ENCODE data around the gene EVI5L. TPM values are rescaled to one million over a fixed set of nuclear protein-coding genes. Genes with fewer than 3 reads are reported as not detected.
A peak's percentile ranks its signal among the peaks of the same experiment; 100 is the strongest.

Gene EVI5L
- total and polyA plus RNA-seq, 2 of the 13 experiments (the other 11 are each of a cell fraction or from before 2014, with no cell fraction given), result 1.7 to 2.4 TPM

DNA sequence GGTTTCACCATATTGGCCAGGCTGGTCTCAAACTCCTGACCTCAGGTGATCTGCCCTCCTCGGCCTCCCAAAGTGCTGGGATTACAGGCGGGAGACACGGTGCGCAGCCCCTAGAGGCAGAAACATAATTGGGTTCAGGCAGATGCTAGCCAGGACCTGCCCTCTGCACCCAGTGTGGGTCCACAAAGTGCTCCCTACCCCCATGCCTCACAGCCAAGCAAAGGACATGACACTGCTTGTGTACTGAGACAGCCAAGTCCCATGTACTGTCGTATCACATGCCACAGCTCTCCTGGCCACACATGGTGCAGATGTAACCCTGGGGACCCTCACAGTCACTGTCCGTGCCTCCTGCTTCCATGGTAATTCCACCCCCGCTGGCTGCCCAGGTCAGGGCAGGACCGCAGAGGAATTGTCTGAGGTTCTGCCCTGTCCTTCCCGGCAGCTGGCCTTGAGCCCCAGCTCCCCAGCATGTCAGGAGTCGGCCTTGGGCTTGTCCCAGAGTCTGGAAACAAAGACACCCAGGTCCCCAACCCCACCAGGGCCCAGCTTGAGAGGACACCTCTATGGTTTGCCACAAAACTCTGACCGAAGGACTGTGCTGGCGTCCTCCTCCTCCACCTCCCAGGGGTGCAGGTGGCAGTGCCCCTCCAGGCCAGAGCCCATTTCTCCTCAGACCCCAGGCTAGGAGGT, 36.5 kb downstream of the EVI5L start (continued):
- TF ChIP-seq PHF20 (CRISPR knock-in tag; IDR thresholded peaks at IDR 0.05), result no peak
- TF ChIP-seq, protein P1, sequence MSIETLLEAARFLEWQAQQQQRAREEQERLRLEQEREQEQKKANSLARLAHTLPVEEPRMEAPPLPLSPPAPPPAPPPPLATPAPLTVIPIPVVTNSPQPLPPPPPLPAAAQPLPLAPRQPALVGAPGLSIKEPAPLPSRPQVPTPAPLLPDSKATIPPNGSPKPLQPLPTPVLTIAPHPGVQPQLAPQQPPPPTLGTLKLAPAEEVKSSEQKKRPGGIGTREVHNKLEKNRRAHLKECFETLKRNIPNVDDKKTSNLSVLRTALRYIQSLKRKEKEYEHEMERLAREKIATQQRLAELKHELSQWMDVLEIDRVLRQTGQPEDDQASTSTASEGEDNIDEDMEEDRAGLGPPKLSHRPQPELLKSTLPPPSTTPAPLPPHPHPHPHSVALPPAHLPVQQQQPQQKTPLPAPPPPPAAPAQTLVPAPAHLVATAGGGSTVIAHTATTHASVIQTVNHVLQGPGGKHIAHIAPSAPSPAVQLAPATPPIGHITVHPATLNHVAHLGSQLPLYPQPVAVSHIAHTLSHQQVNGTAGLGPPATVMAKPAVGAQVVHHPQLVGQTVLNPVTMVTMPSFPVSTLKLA (IDR thresholded peaks at IDR 0.05), result no peak
- TF ChIP-seq ZMYM3 (CRISPR knock-in tag; IDR thresholded peaks at IDR 0.05), result peak; percentile 69; the same call in 1 of the 2 replicates
- TF ChIP-seq SRSF4 (IDR thresholded peaks at IDR 0.05; ENCODE audit: low read depth, low read length, poor library complexity, severe bottlenecking), result no peak
- no peak for TF ChIP-seq ZNF605 (CRISPR knock-in tag; IDR thresholded peaks at IDR 0.05)
- TF ChIP-seq, protein P2, sequence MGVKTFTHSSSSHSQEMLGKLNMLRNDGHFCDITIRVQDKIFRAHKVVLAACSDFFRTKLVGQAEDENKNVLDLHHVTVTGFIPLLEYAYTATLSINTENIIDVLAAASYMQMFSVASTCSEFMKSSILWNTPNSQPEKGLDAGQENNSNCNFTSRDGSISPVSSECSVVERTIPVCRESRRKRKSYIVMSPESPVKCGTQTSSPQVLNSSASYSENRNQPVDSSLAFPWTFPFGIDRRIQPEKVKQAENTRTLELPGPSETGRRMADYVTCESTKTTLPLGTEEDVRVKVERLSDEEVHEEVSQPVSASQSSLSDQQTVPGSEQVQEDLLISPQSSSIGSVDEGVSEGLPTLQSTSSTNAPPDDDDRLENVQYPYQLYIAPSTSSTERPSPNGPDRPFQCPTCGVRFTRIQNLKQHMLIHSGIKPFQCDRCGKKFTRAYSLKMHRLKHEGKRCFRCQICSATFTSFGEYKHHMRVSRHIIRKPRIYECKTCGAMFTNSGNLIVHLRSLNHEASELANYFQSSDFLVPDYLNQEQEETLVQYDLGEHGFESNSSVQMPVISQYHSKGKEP (CRISPR knock-in tag; IDR thresholded peaks at IDR 0.05), result no peak
- TF ChIP-seq CREM (IDR thresholded peaks at IDR 0.05), result no peak
- TF ChIP-seq CREM (CRISPR knock-in tag; IDR thresholded peaks at IDR 0.05), result no peak
- TF ChIP-seq, protein P3, sequence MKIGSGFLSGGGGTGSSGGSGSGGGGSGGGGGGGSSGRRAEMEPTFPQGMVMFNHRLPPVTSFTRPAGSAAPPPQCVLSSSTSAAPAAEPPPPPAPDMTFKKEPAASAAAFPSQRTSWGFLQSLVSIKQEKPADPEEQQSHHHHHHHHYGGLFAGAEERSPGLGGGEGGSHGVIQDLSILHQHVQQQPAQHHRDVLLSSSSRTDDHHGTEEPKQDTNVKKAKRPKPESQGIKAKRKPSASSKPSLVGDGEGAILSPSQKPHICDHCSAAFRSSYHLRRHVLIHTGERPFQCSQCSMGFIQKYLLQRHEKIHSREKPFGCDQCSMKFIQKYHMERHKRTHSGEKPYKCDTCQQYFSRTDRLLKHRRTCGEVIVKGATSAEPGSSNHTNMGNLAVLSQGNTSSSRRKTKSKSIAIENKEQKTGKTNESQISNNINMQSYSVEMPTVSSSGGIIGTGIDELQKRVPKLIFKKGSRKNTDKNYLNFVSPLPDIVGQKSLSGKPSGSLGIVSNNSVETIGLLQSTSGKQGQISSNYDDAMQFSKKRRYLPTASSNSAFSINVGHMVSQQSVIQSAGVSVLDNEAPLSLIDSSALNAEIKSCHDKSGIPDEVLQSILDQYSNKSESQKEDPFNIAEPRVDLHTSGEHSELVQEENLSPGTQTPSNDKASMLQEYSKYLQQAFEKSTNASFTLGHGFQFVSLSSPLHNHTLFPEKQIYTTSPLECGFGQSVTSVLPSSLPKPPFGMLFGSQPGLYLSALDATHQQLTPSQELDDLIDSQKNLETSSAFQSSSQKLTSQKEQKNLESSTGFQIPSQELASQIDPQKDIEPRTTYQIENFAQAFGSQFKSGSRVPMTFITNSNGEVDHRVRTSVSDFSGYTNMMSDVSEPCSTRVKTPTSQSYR (CRISPR knock-in tag; IDR thresholded peaks at IDR 0.05; ENCODE audit: borderline replicate concordance), result 0 out of 2 replicates have a peak, but pooled peaks have one; percentile 33
- no peak; the same call in 1 of the 2 replicates for TF ChIP-seq MEIS1 (CRISPR knock-in tag; IDR thresholded peaks at IDR 0.05; ENCODE audit: borderline replicate concordance)
- TF ChIP-seq, protein P4, sequence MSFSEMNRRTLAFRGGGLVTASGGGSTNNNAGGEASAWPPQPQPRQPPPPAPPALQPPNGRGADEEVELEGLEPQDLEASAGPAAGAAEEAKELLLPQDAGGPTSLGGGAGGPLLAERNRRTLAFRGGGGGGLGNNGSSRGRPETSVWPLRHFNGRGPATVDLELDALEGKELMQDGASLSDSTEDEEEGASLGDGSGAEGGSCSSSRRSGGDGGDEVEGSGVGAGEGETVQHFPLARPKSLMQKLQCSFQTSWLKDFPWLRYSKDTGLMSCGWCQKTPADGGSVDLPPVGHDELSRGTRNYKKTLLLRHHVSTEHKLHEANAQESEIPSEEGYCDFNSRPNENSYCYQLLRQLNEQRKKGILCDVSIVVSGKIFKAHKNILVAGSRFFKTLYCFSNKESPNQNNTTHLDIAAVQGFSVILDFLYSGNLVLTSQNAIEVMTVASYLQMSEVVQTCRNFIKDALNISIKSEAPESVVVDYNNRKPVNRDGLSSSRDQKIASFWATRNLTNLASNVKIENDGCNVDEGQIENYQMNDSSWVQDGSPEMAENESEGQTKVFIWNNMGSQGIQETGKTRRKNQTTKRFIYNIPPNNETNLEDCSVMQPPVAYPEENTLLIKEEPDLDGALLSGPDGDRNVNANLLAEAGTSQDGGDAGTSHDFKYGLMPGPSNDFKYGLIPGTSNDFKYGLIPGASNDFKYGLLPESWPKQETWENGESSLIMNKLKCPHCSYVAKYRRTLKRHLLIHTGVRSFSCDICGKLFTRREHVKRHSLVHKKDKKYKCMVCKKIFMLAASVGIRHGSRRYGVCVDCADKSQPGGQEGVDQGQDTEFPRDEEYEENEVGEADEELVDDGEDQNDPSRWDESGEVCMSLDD (CRISPR knock-in tag; IDR thresholded peaks at IDR 0.05; ENCODE audit: borderline replicate concordance), result no peak
- no peak for TF ChIP-seq RCOR2 (CRISPR knock-in tag; IDR thresholded peaks at IDR 0.05)
- TF ChIP-seq, protein P5, sequence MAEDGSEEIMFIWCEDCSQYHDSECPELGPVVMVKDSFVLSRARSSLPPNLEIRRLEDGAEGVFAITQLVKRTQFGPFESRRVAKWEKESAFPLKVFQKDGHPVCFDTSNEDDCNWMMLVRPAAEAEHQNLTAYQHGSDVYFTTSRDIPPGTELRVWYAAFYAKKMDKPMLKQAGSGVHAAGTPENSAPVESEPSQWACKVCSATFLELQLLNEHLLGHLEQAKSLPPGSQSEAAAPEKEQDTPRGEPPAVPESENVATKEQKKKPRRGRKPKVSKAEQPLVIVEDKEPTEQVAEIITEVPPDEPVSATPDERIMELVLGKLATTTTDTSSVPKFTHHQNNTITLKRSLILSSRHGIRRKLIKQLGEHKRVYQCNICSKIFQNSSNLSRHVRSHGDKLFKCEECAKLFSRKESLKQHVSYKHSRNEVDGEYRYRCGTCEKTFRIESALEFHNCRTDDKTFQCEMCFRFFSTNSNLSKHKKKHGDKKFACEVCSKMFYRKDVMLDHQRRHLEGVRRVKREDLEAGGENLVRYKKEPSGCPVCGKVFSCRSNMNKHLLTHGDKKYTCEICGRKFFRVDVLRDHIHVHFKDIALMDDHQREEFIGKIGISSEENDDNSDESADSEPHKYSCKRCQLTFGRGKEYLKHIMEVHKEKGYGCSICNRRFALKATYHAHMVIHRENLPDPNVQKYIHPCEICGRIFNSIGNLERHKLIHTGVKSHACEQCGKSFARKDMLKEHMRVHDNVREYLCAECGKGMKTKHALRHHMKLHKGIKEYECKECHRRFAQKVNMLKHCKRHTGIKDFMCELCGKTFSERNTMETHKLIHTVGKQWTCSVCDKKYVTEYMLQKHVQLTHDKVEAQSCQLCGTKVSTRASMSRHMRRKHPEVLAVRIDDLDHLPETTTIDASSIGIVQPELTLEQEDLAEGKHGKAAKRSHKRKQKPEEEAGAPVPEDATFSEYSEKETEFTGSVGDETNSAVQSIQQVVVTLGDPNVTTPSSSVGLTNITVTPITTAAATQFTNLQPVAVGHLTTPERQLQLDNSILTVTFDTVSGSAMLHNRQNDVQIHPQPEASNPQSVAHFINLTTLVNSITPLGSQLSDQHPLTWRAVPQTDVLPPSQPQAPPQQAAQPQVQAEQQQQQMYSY (CRISPR knock-in tag; IDR thresholded peaks at IDR 0.05), result no peak
- TF ChIP-seq KAT7 (CRISPR knock-in tag; IDR thresholded peaks at IDR 0.05; ENCODE audit: borderline replicate concordance), result no peak; the same call in 1 of the 2 replicates
- TF ChIP-seq, protein P6, sequence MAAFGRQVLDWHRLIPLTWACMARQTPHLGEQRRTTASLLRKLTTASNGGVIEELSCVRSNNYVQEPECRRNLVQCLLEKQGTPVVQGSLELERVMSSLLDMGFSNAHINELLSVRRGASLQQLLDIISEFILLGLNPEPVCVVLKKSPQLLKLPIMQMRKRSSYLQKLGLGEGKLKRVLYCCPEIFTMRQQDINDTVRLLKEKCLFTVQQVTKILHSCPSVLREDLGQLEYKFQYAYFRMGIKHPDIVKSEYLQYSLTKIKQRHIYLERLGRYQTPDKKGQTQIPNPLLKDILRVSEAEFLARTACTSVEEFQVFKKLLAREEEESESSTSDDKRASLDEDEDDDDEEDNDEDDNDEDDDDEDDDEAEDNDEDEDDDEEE (CRISPR knock-in tag; IDR thresholded peaks at IDR 0.05), result no peak
